AG08396 (cell line): ENCODE data around the gene ACTR2.

Source experiments
- DNase-seq: peaks from one replicate; pipeline ENCODE4 v3.0.0; 2012; ENCODE audit warnings: low spot score, mixed read lengths

ACTR2 gene

GRCh38 chr2:65279756-65280155 lies 52.1 kb downstream of the ACTR2 start:
- DNase-seq: no peak

- DNase-seq: no peak
These were observed 54.2 kb downstream of the ACTR2 start for GRCh38 chr2:65281627-65282351.

GRCh38 chr2:65282477-65283053 lies 54.9 kb downstream of the ACTR2 start:
- DNase-seq: no peak

- no peak for DNase-seq
These were observed 59.7 kb downstream of the ACTR2 start for GRCh38 chr2:65287364-65287763.

GRCh38 chr2:65291216-65292105 lies 63.8 kb downstream of the ACTR2 start:
- no peak for DNase-seq

GRCh38 chr2:65292106-65292400 lies 64.4 kb downstream of the ACTR2 start:
- no peak for DNase-seq

GRCh38 chr2:65292461-65293011 lies 64.9 kb downstream of the ACTR2 start:
- DNase-seq: no peak

GRCh38 chr2:65293376-65293775 lies 65.7 kb downstream of the ACTR2 start:
- no peak for DNase-seq

- DNase-seq: no peak
These were observed 66.5 kb downstream of the ACTR2 start for GRCh38 chr2:65294136-65294535.

GRCh38 chr2:65294701-65295100 lies 67.1 kb downstream of the ACTR2 start:
- DNase-seq: no peak

GRCh38 chr2:65296971-65297370 lies 69.3 kb downstream of the ACTR2 start:
- no peak for DNase-seq

- DNase-seq: no peak
These were observed 69.9 kb downstream of the ACTR2 start for GRCh38 chr2:65297544-65297943.

- DNase-seq: no peak
These were observed 70.5 kb downstream of the ACTR2 start for GRCh38 chr2:65298089-65298488.

GRCh38 chr2:65299246-65299645 lies 71.6 kb downstream of the ACTR2 start:
- DNase-seq: no peak

- DNase-seq: peak; percentile 69
These were observed 72.6 kb downstream of the ACTR2 start for GRCh38 chr2:65300134-65300760.

GRCh38 chr2:65300761-65301711 lies 73.4 kb downstream of the ACTR2 start:
- peak; percentile 87 for DNase-seq

GRCh38 chr2:65305934-65306333 lies 78.3 kb downstream of the ACTR2 start:
- no peak for DNase-seq

- DNase-seq: no peak
These were observed 82.1 kb downstream of the ACTR2 start for GRCh38 chr2:65309699-65310098.

GRCh38 chr2:65311049-65311448 lies 83.4 kb downstream of the ACTR2 start:
- DNase-seq: no peak

GRCh38 chr2:65311596-65311995 lies 84.0 kb downstream of the ACTR2 start:
- no peak for DNase-seq
